Measurements from ENCODE around the gene KLHL29. TPM values are rescaled to one million over a fixed set of nuclear protein-coding genes. Genes with fewer than 3 reads are reported as not detected.

KLHL29 gene
- total RNA-seq, 1 donor from 2014 or later: 36.5 TPM

DNA sequence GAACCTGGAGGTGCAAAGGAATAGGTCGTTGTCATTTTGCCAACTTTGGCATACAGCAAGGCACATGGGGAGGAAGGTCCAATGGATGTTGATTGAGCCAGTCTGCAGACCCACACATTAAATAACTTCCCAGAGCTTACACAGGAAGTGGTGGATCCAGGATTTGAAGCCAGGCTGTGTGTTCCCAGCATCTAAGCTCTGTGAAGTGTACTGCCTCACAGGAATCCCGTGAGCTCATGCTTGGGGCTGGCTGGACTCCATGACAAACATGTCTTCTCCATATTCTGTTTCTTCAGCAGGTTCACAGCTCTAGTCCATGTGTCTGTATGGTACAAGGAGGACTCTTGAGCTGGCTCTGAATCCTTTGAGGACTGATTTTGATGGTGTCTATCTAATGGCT, 63.9 kb downstream of the KLHL29 start:
- no peaks in the 10 kb centered on the region for H3K9me3 Mint-ChIP-seq (ENCODE audit: unreplicated experiment)
- H3K27ac Mint-ChIP-seq (ENCODE audit: unreplicated experiment): no peak overlapping the region
- TF ChIP-seq, protein P1, sequence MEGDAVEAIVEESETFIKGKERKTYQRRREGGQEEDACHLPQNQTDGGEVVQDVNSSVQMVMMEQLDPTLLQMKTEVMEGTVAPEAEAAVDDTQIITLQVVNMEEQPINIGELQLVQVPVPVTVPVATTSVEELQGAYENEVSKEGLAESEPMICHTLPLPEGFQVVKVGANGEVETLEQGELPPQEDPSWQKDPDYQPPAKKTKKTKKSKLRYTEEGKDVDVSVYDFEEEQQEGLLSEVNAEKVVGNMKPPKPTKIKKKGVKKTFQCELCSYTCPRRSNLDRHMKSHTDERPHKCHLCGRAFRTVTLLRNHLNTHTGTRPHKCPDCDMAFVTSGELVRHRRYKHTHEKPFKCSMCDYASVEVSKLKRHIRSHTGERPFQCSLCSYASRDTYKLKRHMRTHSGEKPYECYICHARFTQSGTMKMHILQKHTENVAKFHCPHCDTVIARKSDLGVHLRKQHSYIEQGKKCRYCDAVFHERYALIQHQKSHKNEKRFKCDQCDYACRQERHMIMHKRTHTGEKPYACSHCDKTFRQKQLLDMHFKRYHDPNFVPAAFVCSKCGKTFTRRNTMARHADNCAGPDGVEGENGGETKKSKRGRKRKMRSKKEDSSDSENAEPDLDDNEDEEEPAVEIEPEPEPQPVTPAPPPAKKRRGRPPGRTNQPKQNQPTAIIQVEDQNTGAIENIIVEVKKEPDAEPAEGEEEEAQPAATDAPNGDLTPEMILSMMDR (IDR thresholded peaks at IDR 0.05; ENCODE audit: partially characterized antibody, unreplicated experiment): no peak

DNA sequence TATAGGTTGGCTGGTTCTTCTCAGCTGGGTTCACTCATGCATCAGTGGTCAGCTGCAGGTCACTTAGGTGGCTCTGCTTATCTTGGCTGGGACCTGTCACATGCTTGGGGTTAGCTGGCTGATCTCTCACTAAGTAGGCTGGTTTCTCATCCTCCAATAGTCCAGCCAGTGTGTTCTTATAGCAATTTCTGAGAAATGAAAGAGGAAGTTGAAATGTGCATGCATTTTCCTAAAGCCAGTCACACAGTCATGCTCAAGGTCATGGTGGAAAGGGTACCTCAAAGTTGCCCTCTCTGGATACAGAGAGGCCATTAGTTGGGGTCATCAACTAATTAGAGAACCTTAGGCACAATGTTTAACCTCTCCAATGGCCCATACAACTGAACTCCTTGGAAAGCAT, 64.4 kb downstream of the KLHL29 start:
- Mint-ChIP-seq H3K9me3 (ENCODE audit: unreplicated experiment) (no peaks in the 10 kb centered on the region), H3K4me3 (ENCODE audit: unreplicated experiment) (no peak overlapping the region), H3K27me3 (ENCODE audit: unreplicated experiment) (no peaks in the 10 kb centered on the region), H3K4me1 (ENCODE audit: low read depth, unreplicated experiment) (peaks cover 13% of the 10 kb centered on the region), H3K36me3 (ENCODE audit: unreplicated experiment) (no peaks in the 10 kb centered on the region), H3K27ac (ENCODE audit: unreplicated experiment) (no peak overlapping the region)
- TF ChIP-seq, protein P1 (IDR thresholded peaks at IDR 0.05; ENCODE audit: partially characterized antibody, unreplicated experiment): no peak
- DNase-seq: no peak

More for the DNA sequence above, 63.9 kb downstream of the KLHL29 start:
- no peaks in the 10 kb centered on the region for H3K27me3 Mint-ChIP-seq (ENCODE audit: unreplicated experiment)
- no peak for DNase-seq
- H3K4me3 Mint-ChIP-seq (ENCODE audit: unreplicated experiment): no peak overlapping the region
- H3K36me3 Mint-ChIP-seq (ENCODE audit: unreplicated experiment): no peaks in the 10 kb centered on the region
- peaks cover 13% of the 10 kb centered on the region for H3K4me1 Mint-ChIP-seq (ENCODE audit: low read depth, unreplicated experiment)

DNA sequence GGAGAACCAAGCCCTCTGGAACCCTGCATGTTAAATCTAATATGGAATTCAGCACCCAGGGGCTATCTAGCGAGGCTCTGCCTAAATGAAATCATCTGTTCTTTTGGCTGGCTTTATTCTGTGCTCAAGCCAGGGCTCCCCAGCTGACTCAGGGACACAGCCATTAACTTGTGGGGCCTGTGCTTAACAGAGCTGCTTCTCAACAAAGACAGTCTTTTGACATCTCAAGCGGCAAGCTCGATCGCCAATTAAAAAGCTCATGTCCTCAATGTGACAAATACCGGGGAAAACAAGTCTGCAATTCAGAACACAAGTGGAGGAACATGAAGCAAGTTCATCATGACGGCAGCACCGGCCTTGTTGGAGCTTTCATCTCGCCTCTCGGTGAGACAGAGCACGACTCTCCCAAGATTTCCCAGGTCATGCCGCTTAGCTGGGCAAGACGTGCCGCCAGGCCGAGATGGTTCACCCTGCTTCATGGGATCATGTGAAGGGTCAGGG, 64.9 kb downstream of the KLHL29 start:
- peaks cover 17% of the 10 kb centered on the region for H3K4me1 Mint-ChIP-seq (ENCODE audit: low read depth, unreplicated experiment)
- no peaks in the 10 kb centered on the region for H3K27me3 Mint-ChIP-seq (ENCODE audit: unreplicated experiment)
- no peaks in the 10 kb centered on the region for H3K9me3 Mint-ChIP-seq (ENCODE audit: unreplicated experiment)
- DNase-seq: no peak
- no peak overlapping the region for H3K4me3 Mint-ChIP-seq (ENCODE audit: unreplicated experiment)
- H3K27ac Mint-ChIP-seq (ENCODE audit: unreplicated experiment): no peak overlapping the region
- TF ChIP-seq, protein P1 (IDR thresholded peaks at IDR 0.05; ENCODE audit: partially characterized antibody, unreplicated experiment): no peak
- no peaks in the 10 kb centered on the region for H3K36me3 Mint-ChIP-seq (ENCODE audit: unreplicated experiment)

DNA sequence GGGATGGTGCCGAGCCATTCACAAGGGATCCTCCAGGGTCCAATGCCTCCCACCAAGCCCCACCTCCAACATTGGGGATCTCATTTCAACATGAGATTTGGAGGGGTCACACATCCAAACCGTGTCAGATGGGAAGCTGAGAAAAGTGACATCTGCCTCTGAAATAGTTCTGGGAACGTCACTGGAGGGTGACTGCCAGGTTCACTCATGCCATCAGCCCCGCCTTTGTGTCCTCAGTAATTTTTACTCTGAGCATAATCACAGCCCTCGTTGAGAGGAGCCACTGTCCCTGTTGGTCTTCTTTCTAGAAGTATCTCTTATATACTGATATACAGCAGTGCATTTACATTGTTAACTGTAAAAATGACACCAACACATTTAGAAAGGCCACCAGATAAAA, 67.4 kb downstream of the KLHL29 start:
- Mint-ChIP-seq H3K27me3 (ENCODE audit: unreplicated experiment) (no peaks in the 10 kb centered on the region), H3K27ac (ENCODE audit: unreplicated experiment) (no peak overlapping the region), H3K4me1 (ENCODE audit: low read depth, unreplicated experiment) (peaks cover 22% of the 10 kb centered on the region), H3K4me3 (ENCODE audit: unreplicated experiment) (no peak overlapping the region), H3K9me3 (ENCODE audit: unreplicated experiment) (no peaks in the 10 kb centered on the region), H3K36me3 (ENCODE audit: unreplicated experiment) (no peaks in the 10 kb centered on the region)
- no peak for DNase-seq
- TF ChIP-seq, protein P1 (IDR thresholded peaks at IDR 0.05; ENCODE audit: partially characterized antibody, unreplicated experiment): no peak

DNA sequence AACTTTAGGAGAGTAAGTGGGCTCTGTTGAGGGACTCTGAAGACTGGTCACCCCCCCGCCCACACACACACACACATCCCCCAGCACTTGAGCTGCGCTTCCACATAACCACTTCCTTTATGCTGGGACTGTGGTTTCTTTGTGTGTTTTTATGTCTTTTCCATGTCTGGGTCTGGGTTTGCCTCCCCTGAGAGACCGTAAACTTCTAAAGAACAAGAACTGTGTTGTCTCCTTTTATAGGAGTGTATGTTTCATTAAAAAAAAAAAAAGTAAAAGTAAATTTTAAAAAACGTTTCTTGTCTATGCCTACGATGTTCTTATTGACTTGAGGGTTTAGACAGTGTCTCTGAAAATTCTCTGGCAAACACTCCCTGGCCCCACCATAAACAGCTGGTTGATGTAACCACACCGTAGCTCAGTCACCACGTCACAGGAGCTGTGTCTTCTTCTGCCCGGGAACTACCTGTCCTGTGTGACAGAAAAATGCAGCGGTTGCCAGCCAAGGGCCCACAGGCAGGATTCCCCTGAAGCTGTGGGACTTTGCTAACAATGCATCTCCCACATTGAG, 68.0 kb downstream of the KLHL29 start:
- TF ChIP-seq, protein P1 (IDR thresholded peaks at IDR 0.05; ENCODE audit: partially characterized antibody, unreplicated experiment): no peak
- H3K4me3 Mint-ChIP-seq (ENCODE audit: unreplicated experiment): no peak overlapping the region
- no peak overlapping the region for H3K27ac Mint-ChIP-seq (ENCODE audit: unreplicated experiment)
- H3K9me3 Mint-ChIP-seq (ENCODE audit: unreplicated experiment): no peaks in the 10 kb centered on the region
- no peaks in the 10 kb centered on the region for H3K36me3 Mint-ChIP-seq (ENCODE audit: unreplicated experiment)
- no peak for DNase-seq
- H3K4me1 Mint-ChIP-seq (ENCODE audit: low read depth, unreplicated experiment): peaks cover 22% of the 10 kb centered on the region
- H3K27me3 Mint-ChIP-seq (ENCODE audit: unreplicated experiment): no peaks in the 10 kb centered on the region
